HG02678 (cell line): Measurements from ENCODE around the gene CDC5L.
"Not testable (repeated sequence)": the region's sequence is repeated elsewhere in the genome, so short reads cannot be mapped to it uniquely, and the experiment has no call there.

Source experiments
- ATAC-seq: cut with Tn5 transposase; IDR thresholded peaks from one replicate; pipeline ENCODE4 v1.9.1; 2021; ENCODE audit warnings: mild to moderate bottlenecking, moderate library complexity; ENCODE audit not compliant: unreplicated experiment

Gene CDC5L

DNA sequence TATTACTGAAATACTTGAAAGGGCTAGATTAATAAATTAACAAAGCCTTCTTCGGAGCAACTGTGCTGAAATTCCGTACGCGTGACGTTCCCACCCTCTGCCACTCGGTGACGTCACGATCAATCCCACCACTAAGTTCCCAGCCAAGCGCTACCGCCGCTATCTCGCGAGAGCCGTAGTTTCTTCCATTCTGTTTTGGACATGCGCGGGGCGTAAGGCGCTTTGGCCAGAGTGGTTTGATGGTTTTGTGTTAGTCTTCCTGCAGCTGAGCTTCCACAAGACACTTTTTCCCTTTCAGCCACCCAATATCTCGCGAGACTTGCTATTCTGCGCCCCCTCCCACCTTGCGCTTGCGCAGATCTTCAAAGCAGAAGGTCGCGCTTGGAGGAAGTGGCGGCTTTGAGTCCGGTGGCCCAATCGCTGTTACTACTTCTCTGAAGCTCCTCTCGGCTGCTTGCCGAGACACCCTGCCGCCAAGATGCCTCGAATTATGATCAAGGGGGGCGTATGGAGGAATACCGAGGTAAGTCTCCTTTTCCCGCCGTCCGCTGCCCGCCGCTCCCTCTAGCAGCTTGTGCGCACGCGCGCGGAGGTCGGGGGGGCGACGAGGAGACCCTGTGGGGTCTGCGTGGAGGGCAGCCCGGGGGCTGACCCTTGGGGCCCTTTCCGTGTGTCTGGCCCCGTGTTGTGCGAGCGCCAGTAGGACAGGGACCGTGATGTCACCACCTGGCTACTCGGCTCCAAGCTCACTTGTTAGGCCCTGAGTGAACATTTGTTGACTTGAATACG, at the start of gene CDC5L:
CDC5L (plus strand) TSS at position 361 of the 789 bp plus-strand sequence; CDS start at position 479, 118 bp downstream.
- peak; percentile 89 for ATAC-seq

DNA sequence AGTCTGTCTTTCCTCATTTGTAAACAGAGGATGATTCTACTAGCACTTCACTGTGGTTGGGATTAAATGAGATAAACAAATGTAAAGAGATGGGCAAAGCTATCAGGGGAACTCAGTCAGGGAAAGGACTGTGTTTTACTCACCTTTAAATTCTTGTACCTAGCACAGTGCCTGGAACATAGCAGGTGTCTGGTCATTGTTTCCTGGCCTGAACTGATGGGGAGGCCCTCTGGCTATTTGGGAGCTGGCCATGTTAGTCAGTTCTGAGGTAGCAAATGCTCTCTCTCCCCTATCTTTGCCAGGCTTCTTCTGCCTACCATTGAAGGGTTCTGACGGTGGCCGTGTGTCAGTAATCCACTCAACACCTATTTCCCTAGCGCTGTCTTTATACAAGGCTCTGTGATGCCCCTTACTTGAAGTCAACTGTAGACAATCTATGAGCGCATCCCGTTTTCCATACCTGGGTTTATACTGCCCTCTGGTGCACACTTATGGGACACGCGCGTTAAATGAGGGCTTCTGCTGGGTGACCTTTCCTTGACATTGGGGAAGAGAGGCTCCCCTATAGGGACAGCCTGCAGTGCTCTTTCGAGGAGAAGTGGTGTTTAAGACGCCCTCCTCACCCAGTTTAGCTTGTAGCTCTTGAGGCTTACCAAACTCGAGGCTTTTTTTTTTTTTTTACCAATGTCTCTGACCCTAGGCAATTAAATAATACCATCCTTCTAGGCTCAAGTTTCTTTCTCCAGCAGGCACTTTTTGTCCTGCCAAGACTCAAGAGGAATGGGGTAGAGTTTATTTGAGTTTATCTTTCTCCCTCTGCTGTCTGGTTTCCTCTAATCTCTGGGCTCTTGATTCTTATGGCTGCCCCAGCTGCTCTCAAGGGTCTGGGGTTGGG, 49.0 kb upstream of the CDC5L start:
- ATAC-seq: peak; percentile 61

DNA sequence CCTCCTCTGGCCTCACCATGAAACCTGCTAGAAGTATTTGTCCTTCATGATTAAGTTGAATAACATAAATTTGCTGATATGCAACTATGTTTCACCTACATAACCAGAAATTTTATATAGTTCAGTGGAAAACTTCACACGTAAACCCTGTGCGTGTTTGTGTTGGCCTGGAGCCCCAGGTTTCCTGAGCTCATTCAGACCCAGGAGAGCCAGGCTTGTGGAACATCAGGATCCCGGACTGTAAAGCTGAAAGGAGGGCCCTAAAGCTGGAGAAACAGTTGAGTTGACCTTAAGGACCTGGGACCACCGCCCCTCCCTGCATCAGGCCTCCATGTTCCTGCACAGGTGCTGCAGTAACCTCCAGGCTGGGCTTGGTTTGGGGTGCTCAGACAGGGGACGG, 48.2 kb upstream of the CDC5L start:
- ATAC-seq: no peak

DNA sequence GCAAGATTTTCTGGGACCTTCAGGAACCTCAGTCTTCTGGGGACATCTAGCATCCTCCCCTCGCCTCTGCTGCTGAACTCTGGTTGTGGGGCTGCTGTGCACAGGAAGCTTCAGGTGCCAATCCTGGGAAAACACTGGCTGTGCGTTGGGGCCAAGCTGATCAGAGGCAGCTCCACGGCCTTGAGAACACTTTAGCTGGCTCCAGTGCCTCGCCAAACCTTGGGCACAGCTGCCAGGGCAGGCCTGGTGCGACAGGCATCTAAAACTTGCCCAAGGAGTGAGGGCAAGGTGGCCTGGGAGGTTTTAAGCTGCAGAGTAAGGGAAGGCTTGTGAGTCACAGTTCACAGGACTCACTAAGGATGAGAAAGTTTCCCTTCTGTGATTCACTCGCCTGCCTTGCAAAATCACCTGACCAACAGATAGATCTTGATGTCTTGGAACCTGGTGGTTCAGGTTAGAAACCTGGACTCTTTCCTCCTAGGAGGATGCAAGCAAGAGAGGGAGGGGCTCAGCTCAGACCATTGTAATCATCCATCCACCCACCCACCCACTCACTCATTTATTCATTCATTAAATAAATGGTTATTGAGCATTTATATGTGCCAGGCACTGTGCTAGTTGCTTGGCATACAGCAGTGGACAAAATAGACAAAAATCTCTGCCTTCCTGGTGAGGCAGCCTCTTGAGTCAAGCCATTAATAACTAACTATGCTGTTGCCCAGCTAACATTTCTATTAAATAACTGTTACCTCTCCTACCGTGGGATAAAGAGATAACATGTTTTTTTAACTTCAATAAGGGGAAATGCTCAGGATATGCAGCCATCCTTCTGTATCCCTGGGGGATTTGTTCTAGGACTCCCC, 47.5 kb upstream of the CDC5L start:
- ATAC-seq: no peak

DNA sequence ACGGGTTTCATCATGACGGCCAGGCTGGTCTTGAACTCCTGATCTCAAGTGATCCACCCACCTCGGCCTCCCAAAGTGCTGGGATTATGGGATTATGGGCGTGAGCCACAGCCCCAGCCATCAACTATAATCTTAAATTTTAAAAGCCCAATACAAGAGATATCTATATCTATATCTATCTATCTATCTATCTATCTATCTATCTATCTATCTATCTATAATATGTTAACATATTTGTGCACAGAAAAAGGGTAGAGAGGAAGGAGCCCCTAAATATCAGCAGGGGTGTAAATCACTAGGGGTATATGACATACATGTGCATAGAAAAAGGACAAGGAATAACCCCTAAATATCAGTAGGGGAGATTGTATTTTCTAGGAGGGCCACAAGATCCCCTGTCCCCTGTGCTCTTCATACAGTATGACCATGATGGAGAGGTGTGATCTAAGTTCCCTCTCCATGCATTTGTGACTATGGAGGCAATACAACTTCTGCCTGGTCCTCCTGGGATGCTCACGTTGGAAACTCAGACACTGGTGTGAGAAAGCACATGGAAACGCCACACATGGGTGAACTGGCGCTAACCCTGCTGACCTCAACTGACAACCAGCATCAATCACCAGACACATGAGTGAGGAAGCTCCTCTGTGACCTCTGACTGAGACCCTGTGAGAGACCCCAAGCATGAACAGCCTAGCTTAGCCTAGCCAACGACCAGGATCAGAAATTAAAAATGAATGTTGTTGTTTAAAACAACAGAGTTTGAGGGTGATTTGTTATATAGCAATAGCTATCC, 46.2 kb upstream of the CDC5L start:
- no peak for ATAC-seq

DNA sequence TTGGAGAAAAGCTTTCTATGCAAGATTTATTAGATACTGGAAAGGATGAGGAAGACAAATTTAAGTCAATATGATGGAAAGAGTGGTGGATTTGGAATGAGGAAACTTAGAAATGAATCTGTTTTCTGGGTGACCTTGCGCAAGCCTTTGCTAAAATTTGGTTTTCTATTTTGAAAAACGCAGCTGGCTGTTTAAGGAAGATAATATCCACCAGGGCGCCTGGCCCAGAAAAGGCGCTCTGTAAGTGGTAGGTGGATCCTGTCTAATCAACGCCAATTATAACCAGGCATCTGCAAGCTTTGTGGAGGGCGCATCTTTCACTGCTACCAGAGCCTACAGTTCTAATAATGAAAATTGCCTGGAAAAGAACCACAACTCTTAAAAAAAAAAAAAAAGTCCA, 45.5 kb upstream of the CDC5L start:
- ATAC-seq: no peak

DNA sequence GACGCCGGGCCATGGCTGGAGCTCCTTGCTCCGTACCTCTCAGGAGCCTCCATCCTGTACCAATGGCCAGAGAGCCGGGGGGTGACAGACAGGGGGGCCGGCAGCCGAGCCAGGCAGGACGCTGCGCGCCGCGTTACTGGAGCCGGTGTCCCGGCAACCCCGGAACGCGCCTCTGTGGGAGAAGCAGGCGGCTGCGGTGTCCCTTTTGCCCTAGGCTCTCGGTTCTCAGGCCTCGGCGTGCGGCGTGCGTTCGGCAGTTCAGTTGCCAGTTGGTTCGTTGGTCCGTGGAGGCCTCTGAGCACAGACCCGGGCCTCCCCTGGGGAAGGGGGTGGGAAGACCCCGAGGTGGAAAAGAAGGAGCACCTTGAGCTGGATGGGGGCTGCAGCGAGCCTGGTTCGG, 45.0 kb upstream of the CDC5L start, which contains the start of gene SPATS1:
SPATS1 (plus strand) TSS at position 162 of the 400 bp plus-strand sequence. CDS start 446 bp downstream, outside the sequence.
- ATAC-seq: no peak

DNA sequence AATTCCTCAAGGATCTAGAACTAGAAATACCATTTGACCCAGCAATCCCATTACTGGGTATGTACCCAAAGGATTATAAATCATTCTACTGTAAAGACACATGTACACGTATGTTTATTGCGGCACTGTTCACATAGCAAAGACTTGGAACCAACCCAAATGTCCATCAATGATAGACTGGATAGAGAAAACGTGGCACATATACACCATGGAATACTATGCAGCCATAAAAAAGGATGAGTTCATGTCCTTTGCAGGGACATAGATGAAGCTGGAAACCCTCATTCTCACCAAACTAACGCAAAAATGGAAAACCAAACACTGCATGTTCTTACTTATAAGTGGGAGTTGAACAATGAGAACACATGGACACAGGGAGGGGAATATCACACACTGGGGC, 40.7 kb upstream of the CDC5L start:
- ATAC-seq: not testable (repeated sequence)

DNA sequence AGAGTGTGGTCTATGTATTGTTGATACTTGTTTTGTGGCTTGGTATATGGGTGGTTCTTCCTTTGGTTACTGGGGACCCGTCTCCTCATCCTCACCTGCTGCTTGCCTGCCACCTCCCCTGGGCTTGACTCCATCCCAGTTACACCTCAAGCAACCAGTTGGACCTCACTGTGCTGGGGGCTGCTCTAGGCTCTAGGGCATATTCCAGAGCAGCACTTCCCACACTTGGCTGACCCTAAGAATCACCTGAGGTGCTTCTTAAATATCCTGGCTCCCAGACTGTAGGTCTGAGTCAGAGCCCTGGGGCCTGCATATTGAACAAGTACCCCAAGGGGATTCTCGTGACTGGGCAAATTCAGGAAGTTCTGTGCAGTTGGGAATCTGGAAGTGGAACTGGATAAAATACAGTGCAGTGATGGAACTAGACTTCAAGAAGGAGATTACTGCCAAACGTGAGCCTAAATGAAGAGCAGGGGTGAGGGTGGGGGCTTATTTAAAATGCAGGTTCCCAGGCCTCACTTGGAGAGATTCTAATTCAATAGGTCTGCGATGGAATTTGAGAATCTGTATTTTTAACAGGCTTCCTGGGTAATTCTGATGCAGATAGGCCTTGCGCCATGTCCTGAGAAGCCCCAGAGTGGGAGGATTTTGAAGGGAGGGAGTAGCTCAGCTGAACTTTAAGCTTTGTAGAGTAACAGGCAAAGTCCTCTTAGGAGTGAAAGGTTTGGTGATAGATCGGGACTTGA, 37.4 kb upstream of the CDC5L start:
- no peak for ATAC-seq

DNA sequence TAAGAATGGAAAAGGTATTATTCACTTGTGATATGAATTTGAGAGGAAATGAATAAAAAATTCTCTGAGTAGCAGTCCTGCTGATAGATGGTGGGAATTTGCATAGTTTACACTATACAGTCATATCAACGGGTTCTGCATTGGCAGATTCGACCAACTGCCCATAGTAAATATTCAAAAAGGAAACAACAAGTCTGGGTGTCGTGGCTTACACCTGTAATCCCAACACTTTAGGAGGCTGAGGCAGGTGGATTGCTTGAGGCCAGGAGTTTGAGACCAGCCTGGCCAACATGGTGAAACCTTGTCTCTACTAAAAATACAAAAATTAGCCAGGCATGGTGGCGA, 36.9 kb upstream of the CDC5L start:
- ATAC-seq: not testable (repeated sequence)

DNA sequence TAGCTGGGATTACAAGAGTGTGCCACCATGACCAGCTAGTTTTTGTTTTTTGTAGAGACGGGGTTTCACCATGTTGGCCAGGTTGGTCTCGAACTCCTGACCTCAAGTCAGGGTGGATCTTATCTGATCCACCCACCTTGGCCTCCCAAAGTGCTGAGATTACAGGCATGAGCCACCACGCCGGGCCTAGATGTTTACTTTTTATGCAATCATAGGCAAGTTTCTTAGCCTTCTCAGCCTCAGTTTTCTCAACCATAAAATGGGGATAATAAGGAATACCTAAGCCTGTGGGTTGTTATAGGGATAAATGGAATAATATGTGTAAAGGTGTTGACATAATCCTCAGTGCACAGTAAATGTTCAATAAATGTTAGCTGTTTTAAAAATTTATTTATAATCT, 35.2 kb upstream of the CDC5L start:
- ATAC-seq: no peak

DNA sequence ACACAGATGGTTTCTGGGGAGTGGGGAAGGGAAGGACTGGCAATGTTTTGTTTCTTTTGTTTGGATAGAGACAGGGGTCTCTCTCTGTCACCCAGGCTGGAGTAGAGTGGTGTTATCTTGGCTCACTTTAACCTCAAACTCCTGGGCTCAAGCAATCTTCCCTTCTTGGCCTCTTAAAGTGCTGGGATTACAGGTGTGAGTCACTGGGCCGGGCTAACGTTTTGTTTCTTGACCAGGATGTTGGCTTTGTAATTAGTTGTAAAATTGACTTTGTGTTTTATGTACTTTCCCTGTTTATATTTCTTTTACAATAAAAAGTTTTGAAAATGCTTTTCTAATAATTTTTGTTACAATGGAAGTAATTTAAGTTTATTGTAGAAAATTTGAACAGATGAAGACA, 34.2 kb upstream of the CDC5L start:
- ATAC-seq: no peak

DNA sequence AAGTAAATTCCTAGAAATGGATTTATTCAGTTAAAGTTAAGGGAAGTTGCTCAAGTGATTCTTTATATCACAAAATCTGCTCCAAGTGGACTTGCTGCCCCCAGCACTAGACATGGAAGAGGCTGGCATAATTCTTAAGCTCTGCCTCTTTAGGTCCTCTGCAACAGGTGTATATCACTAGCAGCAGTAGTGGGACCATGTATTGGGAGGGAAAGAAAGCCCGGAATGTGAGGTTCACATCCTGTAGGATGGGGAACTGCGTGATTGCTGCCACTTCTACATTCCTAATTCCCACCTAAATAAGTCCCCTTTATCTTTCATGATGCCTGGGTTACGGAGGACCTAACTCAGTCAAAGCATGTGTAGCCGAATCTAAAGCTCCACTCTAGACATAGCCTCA, 31.9 kb upstream of the CDC5L start:
- ATAC-seq: no peak

DNA sequence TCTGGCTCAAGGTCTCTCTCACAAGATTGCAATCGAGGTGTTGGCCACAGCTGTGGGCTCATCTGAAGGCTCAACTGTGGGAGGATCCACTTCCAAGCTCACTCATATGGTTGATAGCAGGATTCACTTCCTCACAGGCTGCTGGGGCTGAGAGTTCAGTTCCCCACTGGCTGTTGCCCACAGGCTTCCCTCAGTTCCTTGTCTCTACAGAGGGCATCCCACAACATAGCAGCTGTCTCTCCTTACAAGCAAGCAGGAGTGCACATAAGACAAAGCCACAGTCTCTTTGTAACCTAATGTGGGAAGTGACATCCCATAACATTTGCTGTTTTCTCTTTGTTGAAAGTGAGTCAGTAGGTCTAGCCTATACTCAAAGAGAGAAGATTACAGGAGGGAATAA, 31.0 kb upstream of the CDC5L start:
- ATAC-seq: no peak

DNA sequence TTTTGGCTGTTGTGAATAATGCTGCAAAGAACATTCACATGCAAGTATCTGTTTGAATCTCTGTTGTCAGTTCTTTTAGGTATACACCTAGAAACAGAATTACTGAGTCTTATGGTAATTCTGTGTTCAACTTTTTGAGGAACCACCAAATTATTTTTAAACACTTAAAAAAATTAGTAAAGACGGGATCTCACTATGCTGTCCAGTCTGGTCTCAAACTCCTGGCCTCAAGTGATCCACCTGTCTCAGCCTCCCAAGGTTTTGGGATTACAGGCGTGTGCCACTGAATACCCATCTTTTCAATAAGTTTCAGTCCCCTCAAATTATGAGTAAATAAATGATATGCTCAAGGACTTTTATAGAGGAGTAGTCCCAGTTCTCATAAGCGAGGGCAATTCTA, 27.5 kb upstream of the CDC5L start:
- ATAC-seq: no peak

DNA sequence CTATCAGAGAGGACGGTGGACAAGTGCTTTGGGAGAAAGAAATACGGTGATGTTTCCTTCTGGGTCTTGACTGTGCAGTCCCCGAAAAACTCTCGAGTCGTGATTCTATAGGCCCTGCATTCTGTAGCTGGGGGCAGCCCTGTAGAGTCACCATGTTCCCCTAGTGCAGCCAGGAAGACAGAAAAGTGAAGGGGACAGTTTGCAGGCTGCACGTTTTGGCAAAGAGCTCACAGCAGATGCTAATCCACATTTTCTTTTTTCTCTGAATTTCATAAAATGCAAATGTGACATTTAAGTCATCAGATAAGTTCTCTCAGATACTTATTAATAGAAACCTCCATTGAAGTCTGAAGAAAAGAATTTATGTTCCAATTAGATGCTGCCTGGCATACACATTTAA, 25.6 kb upstream of the CDC5L start:
- ATAC-seq: no peak

DNA sequence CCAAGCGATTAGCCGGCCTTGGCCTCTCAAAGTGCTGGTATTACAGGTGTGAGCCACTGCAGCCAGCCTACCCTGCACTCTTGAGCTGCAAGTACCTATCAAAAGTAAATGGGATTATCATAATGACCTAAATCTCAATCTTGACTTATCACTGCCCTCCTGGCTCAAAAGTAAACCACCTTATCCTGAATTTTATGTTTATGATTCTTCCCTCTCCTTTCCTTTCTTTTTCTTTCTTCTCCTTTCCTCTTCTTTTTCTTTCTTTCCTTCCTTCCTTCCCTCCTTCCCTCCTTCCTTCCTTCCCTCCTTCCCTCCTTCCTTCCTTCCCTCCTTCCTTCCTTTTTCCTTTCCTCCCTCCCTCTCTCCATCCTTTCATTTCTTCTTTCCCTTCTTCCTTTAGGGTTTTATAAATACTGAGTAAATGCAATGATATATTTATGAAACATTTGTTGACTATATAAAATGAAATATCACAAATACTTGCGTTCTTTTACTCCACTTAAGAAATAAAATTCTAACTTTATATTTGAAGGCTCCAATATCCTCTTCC, 24.1 kb upstream of the CDC5L start:
- no peak for ATAC-seq

DNA sequence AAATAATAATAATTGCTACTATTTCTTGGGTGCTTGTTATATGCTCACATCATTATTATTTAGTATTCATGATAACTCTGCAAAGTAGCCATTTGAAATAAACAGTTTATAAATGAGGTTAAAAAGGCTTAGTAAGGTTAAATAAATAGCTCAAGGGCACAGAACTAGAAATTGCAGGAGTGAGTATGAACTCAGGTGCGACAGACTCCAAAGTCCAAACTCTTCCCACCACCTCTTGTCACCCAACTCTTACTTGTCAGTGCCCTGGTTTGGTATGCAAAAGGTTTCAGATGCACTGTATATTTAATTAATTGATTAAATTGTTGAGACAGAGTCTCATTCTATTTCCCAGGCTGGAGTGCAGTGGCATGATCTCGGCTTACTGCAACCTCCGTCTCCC, 20.7 kb upstream of the CDC5L start:
- ATAC-seq: no peak

DNA sequence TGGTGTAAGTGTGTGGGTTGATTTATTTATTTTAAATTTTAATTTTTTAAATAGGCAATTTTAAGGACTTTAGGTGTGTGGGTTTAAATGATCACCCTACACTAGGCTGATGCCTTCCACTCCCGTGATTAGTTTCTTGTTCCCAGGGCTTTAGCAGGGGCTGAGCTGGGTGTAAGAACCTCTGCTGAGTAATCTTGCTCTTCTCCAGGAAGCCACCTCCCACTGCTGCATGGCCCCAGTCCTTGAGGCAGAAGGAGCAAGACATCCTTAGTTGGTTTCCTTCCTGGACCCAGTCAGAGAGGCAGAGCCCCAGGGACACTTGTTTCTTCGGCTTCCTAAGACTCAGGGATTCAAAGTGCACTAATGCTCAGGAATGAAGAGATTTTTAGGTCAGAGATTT, 19.8 kb upstream of the CDC5L start:
- no peak for ATAC-seq
